Osteocyte (in vitro differentiated cells): ENCODE measurements around the gene MAPK4. TPM values are rescaled to one million over a fixed set of nuclear protein-coding genes. Genes with fewer than 3 reads are reported as not detected.

Experiments
- DNase-seq: peaks from one replicate; pipeline ENCODE4 v3.0.0; 2021; ENCODE audit warnings: mixed read lengths; ENCODE audit not compliant: unreplicated experiment; ENCODE audit errors: extremely low spot score
- H3K27ac Mint-ChIP-seq: one replicate; pipeline ENCODE4 v1.8.0; 2021; ENCODE audit warnings: mild to moderate bottlenecking, mixed read lengths; ENCODE audit not compliant: unreplicated experiment
- H3K27me3 Mint-ChIP-seq: one replicate; pipeline ENCODE4 v1.8.0; 2021; ENCODE audit warnings: mixed read lengths; ENCODE audit not compliant: unreplicated experiment
- H3K36me3 Mint-ChIP-seq: one replicate; pipeline ENCODE4 v1.8.0; 2021; ENCODE audit warnings: mixed read lengths; ENCODE audit not compliant: unreplicated experiment
- H3K4me1 Mint-ChIP-seq: one replicate; pipeline ENCODE4 v1.8.0; 2021; ENCODE audit warnings: mixed read lengths; ENCODE audit not compliant: unreplicated experiment
- H3K4me3 Mint-ChIP-seq: one replicate; pipeline ENCODE4 v1.8.0; 2021; ENCODE audit warnings: mild to moderate bottlenecking, moderate library complexity, mixed read lengths; ENCODE audit not compliant: unreplicated experiment
- H3K9me3 Mint-ChIP-seq: one replicate; pipeline ENCODE4 v1.8.0; 2021; ENCODE audit warnings: mixed read lengths; ENCODE audit not compliant: unreplicated experiment
- total RNA-seq: library from RNA; stranded (reverse); gene quantifications from 2 replicates; pipeline ENCODE4 v1.2.1, GENCODE V29; 2021
- TF ChIP-seq, protein P1 (sequence below): fragments of 200-600 bp; sonication (generic); IDR thresholded peaks from 2 replicates; pipeline ENCODE4 v1.5.0; 2021; ENCODE audit warnings: antibody characterized with exemption, mild to moderate bottlenecking, moderate library complexity

MAPK4 gene
- total RNA-seq, 1 donor from 2014 or later: not detected

- Mint-ChIP-seq H3K4me1 (no peaks in the 10 kb centered on the region), H3K36me3 (no peaks in the 10 kb centered on the region), H3K27me3 (no peaks in the 10 kb centered on the region), H3K9me3 (peaks cover 34% of the 10 kb centered on the region), H3K4me3 (no peak overlapping the region), H3K27ac (no peak overlapping the region)
- TF ChIP-seq, protein P1, sequence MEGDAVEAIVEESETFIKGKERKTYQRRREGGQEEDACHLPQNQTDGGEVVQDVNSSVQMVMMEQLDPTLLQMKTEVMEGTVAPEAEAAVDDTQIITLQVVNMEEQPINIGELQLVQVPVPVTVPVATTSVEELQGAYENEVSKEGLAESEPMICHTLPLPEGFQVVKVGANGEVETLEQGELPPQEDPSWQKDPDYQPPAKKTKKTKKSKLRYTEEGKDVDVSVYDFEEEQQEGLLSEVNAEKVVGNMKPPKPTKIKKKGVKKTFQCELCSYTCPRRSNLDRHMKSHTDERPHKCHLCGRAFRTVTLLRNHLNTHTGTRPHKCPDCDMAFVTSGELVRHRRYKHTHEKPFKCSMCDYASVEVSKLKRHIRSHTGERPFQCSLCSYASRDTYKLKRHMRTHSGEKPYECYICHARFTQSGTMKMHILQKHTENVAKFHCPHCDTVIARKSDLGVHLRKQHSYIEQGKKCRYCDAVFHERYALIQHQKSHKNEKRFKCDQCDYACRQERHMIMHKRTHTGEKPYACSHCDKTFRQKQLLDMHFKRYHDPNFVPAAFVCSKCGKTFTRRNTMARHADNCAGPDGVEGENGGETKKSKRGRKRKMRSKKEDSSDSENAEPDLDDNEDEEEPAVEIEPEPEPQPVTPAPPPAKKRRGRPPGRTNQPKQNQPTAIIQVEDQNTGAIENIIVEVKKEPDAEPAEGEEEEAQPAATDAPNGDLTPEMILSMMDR: no peak
- no peak for DNase-seq
Observed at GRCh38 chr18:50659091-50660003, 99.5 kb downstream of the MAPK4 start.

GRCh38 chr18:50661013-50661412 is 101.1 kb downstream of the MAPK4 start:
- no peaks in the 10 kb centered on the region for H3K36me3 Mint-ChIP-seq
- no peak overlapping the region for H3K4me3 Mint-ChIP-seq
- no peak overlapping the region for H3K27ac Mint-ChIP-seq
- H3K27me3 Mint-ChIP-seq: no peaks in the 10 kb centered on the region
- TF ChIP-seq, protein P1: no peak
- no peak for DNase-seq
- H3K4me1 Mint-ChIP-seq: no peaks in the 10 kb centered on the region
- peaks cover 31% of the 10 kb centered on the region for H3K9me3 Mint-ChIP-seq

- H3K36me3 Mint-ChIP-seq: no peaks in the 10 kb centered on the region
- H3K4me1 Mint-ChIP-seq: no peaks in the 10 kb centered on the region
- no peak overlapping the region for H3K27ac Mint-ChIP-seq
- H3K9me3 Mint-ChIP-seq: peaks cover 22% of the 10 kb centered on the region
- no peak for DNase-seq
- H3K4me3 Mint-ChIP-seq: no peak overlapping the region
- no peaks in the 10 kb centered on the region for H3K27me3 Mint-ChIP-seq
- TF ChIP-seq, protein P1: peak; percentile 25
Observed at GRCh38 chr18:50662177-50662576, 102.3 kb downstream of the MAPK4 start.

DNA sequence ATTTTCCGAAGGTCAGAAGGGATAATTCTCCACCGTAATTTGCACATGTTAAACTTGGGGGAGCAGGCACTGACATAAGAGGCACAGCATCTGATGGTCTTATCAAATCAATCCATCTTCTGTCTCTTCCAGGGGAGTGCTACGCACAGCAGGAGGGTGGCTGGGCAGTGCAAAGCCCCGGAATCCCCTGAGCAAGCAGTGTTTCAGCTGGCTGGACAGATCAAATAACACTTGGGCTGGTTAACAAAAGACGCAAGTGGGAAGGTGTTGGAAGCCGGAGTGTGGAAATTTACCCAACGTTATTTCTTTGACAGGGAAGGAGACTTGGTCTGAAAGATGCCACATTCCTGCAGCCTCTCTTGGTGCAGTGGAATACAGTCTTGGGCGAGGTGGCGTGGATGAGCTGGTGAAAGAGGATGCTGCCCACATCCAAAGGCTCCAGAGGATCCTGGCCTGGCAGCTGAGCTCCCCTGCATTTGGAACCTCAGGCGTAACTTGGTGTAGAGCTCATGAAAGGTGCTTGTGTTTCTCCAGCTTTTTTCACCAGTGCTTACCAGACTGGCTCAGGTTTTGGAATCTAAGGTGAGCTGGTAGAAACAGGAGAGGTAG is 103.0 kb downstream of the MAPK4 start:
- TF ChIP-seq, protein P1: no peak
- Mint-ChIP-seq H3K27ac (no peak overlapping the region), H3K27me3 (no peaks in the 10 kb centered on the region), H3K4me1 (no peaks in the 10 kb centered on the region), H3K4me3 (no peak overlapping the region), H3K36me3 (no peaks in the 10 kb centered on the region), H3K9me3 (peaks cover 22% of the 10 kb centered on the region)
- no peak for DNase-seq
